Measurements from ENCODE around the gene POU6F1. TPM values are rescaled to one million over a fixed set of nuclear protein-coding genes. Genes with fewer than 3 reads are reported as not detected.

POU6F1 gene
- total and polyA plus RNA-seq, 5 donors from 2014 or later = 0.74 to 25.1 (median 2.5) TPM

GRCh38 chr12:51150777-51151176 is 67.1 kb downstream of the POU6F1 start:
- Histone ChIP-seq H3K9me3 (ENCODE audit: control insufficient read depth in 2 of 2, low read length in 2 of 2) (no peaks in the 10 kb centered on the region), H3K4me1 (ENCODE audit: control insufficient read depth, insufficient read depth, low read length, poor library complexity, severe bottlenecking) (no peaks in the 10 kb centered on the region), H3K27me3 (ENCODE audit: control insufficient read depth, insufficient read depth, low read length) (no peaks in the 10 kb centered on the region), H3K4me3 (ENCODE audit: low read depth, low read length) (no peak overlapping the region), H3K27ac (ENCODE audit: insufficient read depth, low read length, poor library complexity, severe bottlenecking) (no peak overlapping the region), H3K36me3 (ENCODE audit: control insufficient read depth, insufficient read depth, low read length) (no peaks in the 10 kb centered on the region)
- H3K36me3 Mint-ChIP-seq = peaks cover 16% of the 10 kb centered on the region
- no peaks in the 10 kb centered on the region for H3K27me3 Mint-ChIP-seq
- peak overlapping the region in 2 of 3 donors; percentile 3 to 82 for H3K27ac Mint-ChIP-seq
- DNase-seq = no peak
- no peak overlapping the region for H3K4me3 Mint-ChIP-seq
- ATAC-seq (ENCODE audit: low read depth in 2 of 2) = no peak
- peaks cover 0 to 1% (median 0%) of the 10 kb centered on the region in 7 donors for H3K9me3 Mint-ChIP-seq
- H3K4me1 Mint-ChIP-seq = peaks cover 20 to 48% (median 35%) of the 10 kb centered on the region in 4 donors

DNA sequence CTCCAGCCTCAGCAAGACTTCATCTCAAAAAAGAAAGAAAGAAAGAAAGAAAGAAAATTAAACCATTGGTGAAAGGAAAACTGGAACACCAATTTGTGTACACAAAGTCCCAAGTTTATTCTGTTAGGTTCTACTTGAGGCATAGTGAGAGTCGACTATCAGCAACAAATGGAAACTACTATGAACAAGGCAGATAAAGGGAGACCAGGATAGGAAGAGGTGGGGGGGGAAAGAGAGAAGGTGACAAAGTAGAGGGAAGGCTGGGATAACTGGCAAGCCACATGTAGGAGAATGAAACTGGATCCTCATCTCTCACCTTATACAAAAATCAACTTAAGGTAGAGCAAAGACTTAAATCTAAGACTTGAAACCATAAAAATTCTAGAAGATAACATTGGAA is 70.6 kb downstream of the POU6F1 start:
- Histone ChIP-seq H3K27me3 (ENCODE audit: control insufficient read depth, insufficient read depth, low read length) (no peaks in the 10 kb centered on the region), H3K27ac (ENCODE audit: insufficient read depth, low read length, poor library complexity, severe bottlenecking) (no peak overlapping the region), H3K4me3 (ENCODE audit: low read depth, low read length) (no peak overlapping the region), H3K36me3 (ENCODE audit: control insufficient read depth, insufficient read depth, low read length) (no peaks in the 10 kb centered on the region), H3K4me1 (ENCODE audit: control insufficient read depth, insufficient read depth, low read length, poor library complexity, severe bottlenecking) (no peaks in the 10 kb centered on the region), H3K9me3 (ENCODE audit: control insufficient read depth in 2 of 2, low read length in 2 of 2) (no peaks in the 10 kb centered on the region)
- DNase-seq (no peak), ATAC-seq (ENCODE audit: low read depth in 2 of 2) (no peak)
- Mint-ChIP-seq H3K27ac (peak overlapping the region in 2 of 3 donors; percentile 7 to 33), H3K9me3 (peaks cover 0 to 1% (median 0%) of the 10 kb centered on the region in 7 donors), H3K36me3 (peaks cover 21% of the 10 kb centered on the region), H3K4me3 (no peak overlapping the region), H3K4me1 (peaks cover 23 to 48% (median 41%) of the 10 kb centered on the region in 4 donors), H3K27me3 (no peaks in the 10 kb centered on the region)

DNA sequence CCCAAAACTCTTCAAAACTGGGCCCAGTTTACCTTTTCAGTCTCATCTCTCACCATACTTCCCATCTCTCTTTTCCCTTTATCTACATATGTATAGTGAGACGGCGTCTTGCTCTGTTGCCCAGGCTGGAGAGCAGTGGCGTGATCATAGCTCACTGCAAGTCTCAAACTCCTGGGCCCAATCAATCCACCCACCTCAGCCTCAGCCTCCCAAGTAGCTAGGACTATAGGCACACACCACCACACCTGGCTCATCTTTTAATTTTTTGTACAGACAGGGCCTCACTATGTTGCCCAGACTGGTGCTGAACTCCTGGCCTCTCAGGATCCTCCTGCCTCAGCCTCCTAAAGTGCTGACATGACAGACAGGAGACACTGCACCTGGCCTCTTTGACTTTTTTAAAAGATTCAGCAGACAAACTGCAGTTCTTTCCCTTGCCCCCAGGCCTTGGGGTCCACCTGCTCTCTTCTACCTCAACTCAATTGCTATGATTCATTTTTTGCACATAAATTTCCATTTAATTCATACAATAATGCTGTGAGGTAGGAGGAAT is 78.5 kb downstream of the POU6F1 start:
- ATAC-seq (ENCODE audit: low read depth in 2 of 2) (no peak), DNase-seq (no peak)
- Histone ChIP-seq H3K36me3 (ENCODE audit: control insufficient read depth, insufficient read depth, low read length) (peaks cover 13% of the 10 kb centered on the region), H3K4me3 (ENCODE audit: low read depth, low read length) (no peak overlapping the region), H3K27ac (ENCODE audit: insufficient read depth, low read length, poor library complexity, severe bottlenecking) (no peak overlapping the region), H3K4me1 (ENCODE audit: control insufficient read depth, insufficient read depth, low read length, poor library complexity, severe bottlenecking) (no peaks in the 10 kb centered on the region), H3K9me3 (ENCODE audit: control insufficient read depth in 2 of 2, low read length in 2 of 2) (no peaks in the 10 kb centered on the region), H3K27me3 (ENCODE audit: control insufficient read depth, insufficient read depth, low read length) (no peaks in the 10 kb centered on the region)
- peaks cover 3 to 21% (median 10%) of the 10 kb centered on the region in 4 donors for H3K4me1 Mint-ChIP-seq
- no peaks in the 10 kb centered on the region for H3K27me3 Mint-ChIP-seq
- peak overlapping the region in 1 of 4 donors; percentile 26 for H3K4me3 Mint-ChIP-seq
- peaks cover 18% of the 10 kb centered on the region for H3K36me3 Mint-ChIP-seq
- peak overlapping the region in 1 of 3 donors; percentile 38 for H3K27ac Mint-ChIP-seq
- H3K9me3 Mint-ChIP-seq = no peaks in the 10 kb centered on the region

Other genes with a start within 250 kb of the POU6F1 start
- gene SLC11A2, start 191.7 kb downstream of the POU6F1 start, total RNA-seq = 54.3 TPM
- gene SLC11A2, start 191.7 kb downstream of the POU6F1 start, polyA plus RNA-seq = 10 to 100 TPM in 3 of 4 donors, 1 to 10 TPM in 1; 7.2 to 18.0 (median 14.0) TPM
- gene LETMD1, start 169.7 kb downstream of the POU6F1 start, total RNA-seq = 55.9 TPM
- gene LETMD1, start 169.7 kb downstream of the POU6F1 start, polyA plus RNA-seq = 10 to 100 TPM; 25.3 to 42.8 (median 35.9) TPM
- gene CSRNP2, start 134.5 kb downstream of the POU6F1 start, total RNA-seq = 32.8 TPM
- 1 to 10 TPM; 1.7 to 5.7 (median 4.0) TPM for gene CSRNP2, start 134.5 kb downstream of the POU6F1 start, polyA plus RNA-seq
- gene TFCP2, start 44.9 kb downstream of the POU6F1 start, total RNA-seq = 24.9 TPM
- gene TFCP2, start 44.9 kb downstream of the POU6F1 start, polyA plus RNA-seq = 10 to 100 TPM in 3 of 4 donors, 1 to 10 TPM in 1; 9.0 to 12.2 (median 11.2) TPM
- 338 TPM for gene DAZAP2, start 20.8 kb upstream of the POU6F1 start, total RNA-seq
- 1,000 to 10,000 TPM; 1,508 to 1,956 (median 1,583) TPM for gene DAZAP2, start 20.8 kb upstream of the POU6F1 start, polyA plus RNA-seq
- 3.4 TPM for gene SMAGP, start 52.4 kb upstream of the POU6F1 start, total RNA-seq
- 10 to 100 TPM in 2 of 4 donors, 1 to 10 TPM in 2; 5.7 to 13.5 (median 8.7) TPM for gene SMAGP, start 52.4 kb upstream of the POU6F1 start, polyA plus RNA-seq
- gene BIN2, start 106.1 kb upstream of the POU6F1 start, total RNA-seq = 273 TPM
- gene BIN2, start 106.1 kb upstream of the POU6F1 start, polyA plus RNA-seq = 100 to 1,000 TPM; 204 to 255 (median 228) TPM
- gene CELA1, start 128.6 kb upstream of the POU6F1 start, total RNA-seq = not detected
- gene CELA1, start 128.6 kb upstream of the POU6F1 start, polyA plus RNA-seq = 1 to 10 TPM in 3 of 4 donors, under 1 TPM in 1; 0.25 to 2.0 (median 1.4) TPM
- gene GALNT6, start 173.3 kb upstream of the POU6F1 start, total RNA-seq = 19.5 TPM
- gene GALNT6, start 173.3 kb upstream of the POU6F1 start, polyA plus RNA-seq = 1 to 10 TPM; 2.3 to 4.8 (median 2.7) TPM
- gene SLC4A8, start 206.8 kb upstream of the POU6F1 start, total RNA-seq = 3.5 TPM
- gene SLC4A8, start 206.8 kb upstream of the POU6F1 start, polyA plus RNA-seq = 1 to 10 TPM in 1 of 4 donors, under 1 TPM in 2, not detected in 1; 0.16 to 1.4 (median 0.57) TPM